Osteocyte (in vitro differentiated cells): ENCODE results near the gene OSBPL8. TPM values are rescaled to one million over a fixed set of nuclear protein-coding genes. Genes with fewer than 3 reads are reported as not detected.
"Not testable (repeated sequence)": the region's sequence is repeated elsewhere in the genome, so short reads cannot be mapped to it uniquely, and the experiment has no call there.

Experiments used
- DNase-seq: peaks from one replicate; pipeline ENCODE4 v3.0.0; 2021; ENCODE audit warnings: mixed read lengths; ENCODE audit not compliant: unreplicated experiment; ENCODE audit errors: extremely low spot score
- H3K27ac Mint-ChIP-seq: one replicate; pipeline ENCODE4 v1.8.0; 2021; ENCODE audit warnings: mild to moderate bottlenecking, mixed read lengths; ENCODE audit not compliant: unreplicated experiment
- H3K27me3 Mint-ChIP-seq: one replicate; pipeline ENCODE4 v1.8.0; 2021; ENCODE audit warnings: mixed read lengths; ENCODE audit not compliant: unreplicated experiment
- H3K36me3 Mint-ChIP-seq: one replicate; pipeline ENCODE4 v1.8.0; 2021; ENCODE audit warnings: mixed read lengths; ENCODE audit not compliant: unreplicated experiment
- H3K4me1 Mint-ChIP-seq: one replicate; pipeline ENCODE4 v1.8.0; 2021; ENCODE audit warnings: mixed read lengths; ENCODE audit not compliant: unreplicated experiment
- H3K4me3 Mint-ChIP-seq: one replicate; pipeline ENCODE4 v1.8.0; 2021; ENCODE audit warnings: mild to moderate bottlenecking, moderate library complexity, mixed read lengths; ENCODE audit not compliant: unreplicated experiment
- H3K9me3 Mint-ChIP-seq: one replicate; pipeline ENCODE4 v1.8.0; 2021; ENCODE audit warnings: mixed read lengths; ENCODE audit not compliant: unreplicated experiment
- total RNA-seq: library from RNA; stranded (reverse); gene quantifications from 2 replicates; pipeline ENCODE4 v1.2.1, GENCODE V29; 2021
- TF ChIP-seq, protein P1 (sequence below): fragments of 200-600 bp; sonication (generic); IDR thresholded peaks from 2 replicates; pipeline ENCODE4 v1.5.0; 2021; ENCODE audit warnings: antibody characterized with exemption, mild to moderate bottlenecking, moderate library complexity

Gene OSBPL8
- total RNA-seq, 1 donor from 2014 or later = 87.8 TPM

DNA sequence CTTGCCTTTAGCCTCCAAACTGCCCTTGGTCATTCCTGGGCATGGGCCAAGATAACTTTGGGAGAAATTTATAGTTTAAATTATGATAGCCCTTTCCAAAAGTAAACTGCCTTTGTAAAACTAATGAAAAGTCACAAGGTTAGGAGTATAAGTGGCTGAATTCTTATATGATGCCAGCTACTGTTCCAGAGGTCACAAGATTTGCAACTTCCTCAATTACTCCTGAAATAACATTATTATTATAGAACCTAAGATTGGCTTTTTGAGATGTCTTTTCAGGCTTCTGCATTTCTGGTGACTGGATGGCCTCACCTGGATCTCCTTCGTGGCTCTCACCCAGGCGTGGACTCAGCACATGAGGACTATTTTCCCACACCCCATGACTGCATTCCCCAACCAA lies 55.0 kb downstream of the OSBPL8 start:
- H3K36me3 Mint-ChIP-seq = peaks cover 11% of the 10 kb centered on the region
- H3K27me3 Mint-ChIP-seq = no peaks in the 10 kb centered on the region
- DNase-seq = no peak
- H3K4me3 Mint-ChIP-seq = no peak overlapping the region
- H3K4me1 Mint-ChIP-seq = peaks cover 10% of the 10 kb centered on the region
- H3K27ac Mint-ChIP-seq = no peak overlapping the region
- H3K9me3 Mint-ChIP-seq = peaks cover 7% of the 10 kb centered on the region
- TF ChIP-seq, protein P1, sequence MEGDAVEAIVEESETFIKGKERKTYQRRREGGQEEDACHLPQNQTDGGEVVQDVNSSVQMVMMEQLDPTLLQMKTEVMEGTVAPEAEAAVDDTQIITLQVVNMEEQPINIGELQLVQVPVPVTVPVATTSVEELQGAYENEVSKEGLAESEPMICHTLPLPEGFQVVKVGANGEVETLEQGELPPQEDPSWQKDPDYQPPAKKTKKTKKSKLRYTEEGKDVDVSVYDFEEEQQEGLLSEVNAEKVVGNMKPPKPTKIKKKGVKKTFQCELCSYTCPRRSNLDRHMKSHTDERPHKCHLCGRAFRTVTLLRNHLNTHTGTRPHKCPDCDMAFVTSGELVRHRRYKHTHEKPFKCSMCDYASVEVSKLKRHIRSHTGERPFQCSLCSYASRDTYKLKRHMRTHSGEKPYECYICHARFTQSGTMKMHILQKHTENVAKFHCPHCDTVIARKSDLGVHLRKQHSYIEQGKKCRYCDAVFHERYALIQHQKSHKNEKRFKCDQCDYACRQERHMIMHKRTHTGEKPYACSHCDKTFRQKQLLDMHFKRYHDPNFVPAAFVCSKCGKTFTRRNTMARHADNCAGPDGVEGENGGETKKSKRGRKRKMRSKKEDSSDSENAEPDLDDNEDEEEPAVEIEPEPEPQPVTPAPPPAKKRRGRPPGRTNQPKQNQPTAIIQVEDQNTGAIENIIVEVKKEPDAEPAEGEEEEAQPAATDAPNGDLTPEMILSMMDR = no peak

DNA sequence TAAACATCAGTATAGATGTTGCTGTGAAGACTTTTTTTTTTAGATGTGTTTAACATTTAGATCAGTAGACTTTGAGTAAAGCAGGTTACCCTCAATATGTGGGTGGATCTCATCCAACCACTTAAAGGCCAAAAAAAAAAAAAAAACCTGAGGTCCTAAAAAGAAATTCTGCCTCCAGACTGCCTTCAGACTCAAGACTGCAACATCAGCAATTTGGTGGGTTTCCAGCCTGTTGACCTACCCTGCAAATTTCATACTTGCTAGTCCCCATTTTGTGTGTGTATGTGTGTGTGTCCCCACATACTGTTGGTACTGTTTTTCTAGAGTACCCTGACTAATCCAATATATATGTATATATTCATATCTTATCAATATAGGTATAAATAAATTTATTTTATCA lies 55.6 kb downstream of the OSBPL8 start:
- H3K4me3 Mint-ChIP-seq = no peak overlapping the region
- H3K9me3 Mint-ChIP-seq = peaks cover 7% of the 10 kb centered on the region
- peaks cover 10% of the 10 kb centered on the region for H3K4me1 Mint-ChIP-seq
- TF ChIP-seq, protein P1 = no peak
- no peak for DNase-seq
- no peaks in the 10 kb centered on the region for H3K27me3 Mint-ChIP-seq
- H3K36me3 Mint-ChIP-seq = peaks cover 11% of the 10 kb centered on the region
- H3K27ac Mint-ChIP-seq = no peak overlapping the region

DNA sequence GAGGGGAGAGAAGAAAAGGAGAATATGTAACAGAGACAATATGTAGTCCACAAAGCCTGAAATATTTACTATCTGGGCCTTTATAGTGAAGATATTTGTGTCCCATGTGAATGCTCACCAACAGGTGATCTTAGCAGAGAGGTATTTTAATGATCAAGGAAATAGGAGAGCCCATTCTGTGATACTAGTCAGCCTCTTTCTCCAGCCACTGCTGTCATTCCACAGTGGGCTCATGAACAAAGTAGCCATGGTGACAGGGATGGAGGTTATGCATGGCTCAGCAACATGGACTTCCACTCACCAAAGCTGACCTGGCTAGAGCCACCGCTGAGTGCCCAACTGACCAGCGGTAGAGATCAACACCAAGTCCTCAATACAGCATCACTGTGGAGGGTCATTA lies 58.2 kb downstream of the OSBPL8 start:
- Mint-ChIP-seq H3K27me3 (no peaks in the 10 kb centered on the region), H3K27ac (no peak overlapping the region), H3K9me3 (peaks cover 7% of the 10 kb centered on the region), H3K36me3 (peaks cover 11% of the 10 kb centered on the region), H3K4me1 (peaks cover 6% of the 10 kb centered on the region), H3K4me3 (no peak overlapping the region)
- no peak for DNase-seq
- TF ChIP-seq, protein P1 = no peak

DNA sequence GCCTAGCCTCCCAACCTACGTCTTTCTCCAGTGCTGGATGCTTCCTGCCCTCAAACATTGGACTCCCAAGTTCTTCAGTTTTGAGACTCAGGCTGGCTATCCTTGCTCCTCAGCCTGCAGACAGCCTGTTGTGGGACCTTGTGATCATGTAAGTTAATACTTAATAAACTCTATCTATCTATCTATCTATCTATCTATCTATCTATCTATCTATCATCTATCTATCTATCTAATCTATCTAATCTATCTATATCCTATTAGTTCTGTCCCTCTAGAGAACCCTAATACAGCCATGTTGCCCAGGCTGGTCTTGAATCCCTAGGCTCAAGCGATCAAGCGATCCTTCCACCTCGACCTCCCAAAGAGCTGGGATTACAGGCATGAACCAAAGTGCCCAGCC lies 60.4 kb downstream of the OSBPL8 start:
- H3K4me1 Mint-ChIP-seq, DNase-seq, H3K27ac Mint-ChIP-seq, H3K27me3 Mint-ChIP-seq, H3K4me3 Mint-ChIP-seq: not testable (repeated sequence)
- Mint-ChIP-seq H3K36me3 (peaks cover 11% of the 10 kb centered on the region), H3K9me3 (peaks cover 11% of the 10 kb centered on the region)

DNA sequence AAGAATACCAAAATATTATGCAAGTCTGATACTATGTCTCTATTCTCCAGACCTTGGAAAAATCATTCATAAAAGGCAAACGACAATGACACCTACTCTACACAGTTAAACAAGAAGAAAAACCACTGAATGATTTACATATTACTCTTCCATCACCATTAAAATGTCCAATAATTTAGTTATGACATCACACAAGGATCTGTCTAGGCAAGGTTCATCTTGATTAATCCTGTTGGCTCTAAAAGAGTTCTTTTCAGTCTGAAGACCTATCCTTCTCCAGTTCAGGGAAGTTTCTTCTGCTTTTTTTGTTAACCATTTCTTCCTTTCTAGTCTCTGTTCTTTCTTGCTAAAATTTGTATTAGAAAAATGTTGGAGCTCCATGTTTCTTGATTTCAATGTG lies 64.0 kb downstream of the OSBPL8 start:
- Mint-ChIP-seq H3K36me3 (peaks cover 14% of the 10 kb centered on the region), H3K9me3 (peaks cover 12% of the 10 kb centered on the region), H3K4me1 (no peaks in the 10 kb centered on the region), H3K27ac (no peak overlapping the region), H3K27me3 (no peaks in the 10 kb centered on the region), H3K4me3 (no peak overlapping the region)
- TF ChIP-seq, protein P1 = no peak
- DNase-seq = no peak

DNA sequence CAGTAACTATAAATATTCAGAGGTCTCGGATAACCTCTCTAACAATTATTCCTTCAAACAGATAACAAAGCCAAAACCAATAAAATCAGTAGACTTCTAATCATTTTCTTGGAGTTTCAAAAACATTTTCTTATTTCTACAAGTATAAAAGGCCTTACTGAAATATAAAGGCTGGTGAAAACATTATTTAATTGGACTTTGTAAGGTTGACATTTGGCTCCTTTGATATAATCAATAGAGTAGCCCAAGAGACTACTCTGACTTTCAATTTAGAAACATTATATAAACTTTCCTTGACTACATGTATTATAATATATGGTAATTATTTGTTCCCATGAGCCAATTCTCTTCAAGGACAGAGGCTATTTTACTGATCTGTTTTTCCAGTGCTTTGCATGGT lies 68.3 kb downstream of the OSBPL8 start:
- peaks cover 6% of the 10 kb centered on the region for H3K4me1 Mint-ChIP-seq

More for the DNA sequence above, 68.3 kb downstream of the OSBPL8 start:
- H3K27me3 Mint-ChIP-seq = no peaks in the 10 kb centered on the region
- no peak overlapping the region for H3K4me3 Mint-ChIP-seq
- TF ChIP-seq, protein P1 = no peak
- H3K27ac Mint-ChIP-seq = no peak overlapping the region
- DNase-seq = no peak
- peaks cover 12% of the 10 kb centered on the region for H3K9me3 Mint-ChIP-seq
- H3K36me3 Mint-ChIP-seq = peaks cover 17% of the 10 kb centered on the region
